BLaER1 treated with 17β-estradiol and CSF1 and Interleukin-3, amounts not matched to agents 10 nM and 100 nM (cell line): Measurements from ENCODE around the gene MARCO.
A peak's percentile ranks its signal among the peaks of the same experiment; 100 is the strongest.

Source experiments
- H3K27ac ChIP-seq, 11 experiments: shearing (Covaris generic); formaldehyde crosslinking; 2 replicates each; pipeline ENCODE4 v1.8.1; 2022
- H3K27me3 ChIP-seq, 11 experiments: shearing (Covaris generic); formaldehyde crosslinking; 2 replicates each; pipeline ENCODE4 v1.8.1; 2022
- H3K36me3 ChIP-seq, 11 experiments: shearing (Covaris generic); formaldehyde crosslinking; 2 replicates each; pipeline ENCODE4 v1.8.1; 2022
- H3K4me1 ChIP-seq, 10 experiments: shearing (Covaris generic); formaldehyde crosslinking; 2 replicates each; pipeline ENCODE4 v1.8.1; 2022
- H3K4me2 ChIP-seq, 11 experiments: shearing (Covaris generic); formaldehyde crosslinking; 2 replicates each; pipeline ENCODE4 v1.8.1; 2022
- H3K4me3 ChIP-seq, 10 experiments: shearing (Covaris generic); formaldehyde crosslinking; 2 replicates each; pipeline ENCODE4 v1.8.1; 2022
- H3K9ac ChIP-seq, 11 experiments: shearing (Covaris generic); formaldehyde crosslinking; 2 replicates each; pipeline ENCODE4 v1.8.1; 2022
- H3K9me3 ChIP-seq, 11 experiments: shearing (Covaris generic); formaldehyde crosslinking; replicated peaks in 1 of 11; 2 replicates each; pipeline ENCODE4 v1.8.1; 2022
- H4K20me1 ChIP-seq, 11 experiments: shearing (Covaris generic); formaldehyde crosslinking; 2 replicates each; pipeline ENCODE4 v1.8.1; 2022
- Cebpa-rat ChIP-seq, 11 experiments: shearing (Covaris generic); IDR thresholded peaks; 2 replicates each; pipeline ENCODE4 v1.8.1; 2022

MARCO gene

GRCh38 chr2:118965737-118966136 is 23.7 kb downstream of the MARCO start:
- peak overlapping the region in 2 of 11 experiments; percentile 81 to 95; a peak in 4 of 22 replicates for H3K4me2 ChIP-seq
- H3K27me3 ChIP-seq = no peaks in the 10 kb centered on the region
- no peak for TF ChIP-seq Cebpa-rat (IDR thresholded peaks at IDR 0.05)
- peaks cover 0 to 14% (median 0%) of the 10 kb centered on the region in 11 experiments; a peak in 7 of 22 replicates for H3K9me3 ChIP-seq
- no peak overlapping the region for H3K9ac ChIP-seq
- peaks cover 0 to 64% (median 0%) of the 10 kb centered on the region in 11 experiments; a peak in 5 of 22 replicates for H3K36me3 ChIP-seq
- no peak overlapping the region for H3K27ac ChIP-seq
- peaks cover 3 to 93% (median 15%) of the 10 kb centered on the region in 10 experiments; a peak in 19 of 20 replicates for H3K4me1 ChIP-seq
- no peak overlapping the region for H3K4me3 ChIP-seq
- peaks cover 0 to 62% (median 0%) of the 10 kb centered on the region in 11 experiments; a peak in 3 of 22 replicates for H4K20me1 ChIP-seq

DNA sequence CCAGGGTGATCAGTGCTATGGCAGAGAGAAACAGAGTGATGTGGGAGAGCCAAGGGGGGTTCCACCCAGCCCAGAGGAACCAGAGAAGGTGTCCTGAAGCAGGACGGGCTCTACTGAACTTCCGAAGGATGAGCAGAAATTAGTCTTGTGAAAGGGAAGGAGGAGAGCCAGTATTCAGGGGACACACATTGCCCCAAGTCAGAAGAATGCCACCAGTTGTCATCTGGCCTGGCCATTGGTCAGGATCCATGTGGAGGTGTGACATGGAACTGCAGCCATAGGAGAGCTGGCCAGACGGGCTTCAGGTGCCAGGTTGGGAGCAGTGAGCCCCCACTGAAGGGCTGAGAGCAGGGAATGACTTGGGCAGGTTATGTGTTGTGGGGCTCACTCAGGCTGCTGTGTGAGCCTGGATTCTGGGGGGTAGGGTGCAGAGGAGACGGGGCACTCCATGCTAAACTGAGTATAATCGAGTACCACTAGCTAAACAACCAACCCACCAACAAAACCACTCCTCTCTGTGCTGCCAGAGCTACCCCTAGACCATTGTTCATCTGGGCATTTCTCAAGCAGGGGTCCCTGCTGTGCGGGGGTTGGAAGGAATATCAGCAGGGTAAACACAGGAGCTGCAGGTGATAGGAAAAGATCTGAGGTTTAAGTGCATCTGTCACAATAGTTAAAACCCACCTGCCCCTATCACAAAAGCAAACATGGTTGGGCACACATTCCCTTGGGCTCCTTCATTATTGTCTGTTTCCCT is 25.3 kb downstream of the MARCO start:
- Histone ChIP-seq H4K20me1 (peaks cover 0 to 61% (median 0%) of the 10 kb centered on the region in 11 experiments; a peak in 3 of 22 replicates), H3K9ac (0 out of 22 replicates have a peak overlapping the region, but pooled peaks of 1 of the 11 experiments have one; percentile 34), H3K4me3 (0 out of 20 replicates have a peak overlapping the region, but pooled peaks of 1 of the 10 experiments have one; percentile 7), H3K27ac (peak overlapping the region in 3 of 11 experiments; percentile 24 to 34 (median 32); a peak in 5 of 22 replicates), H3K4me1 (peaks cover 17 to 100% (median 29%) of the 10 kb centered on the region in 10 experiments; a peak in 19 of 20 replicates), H3K36me3 (peaks cover 0 to 75% (median 0%) of the 10 kb centered on the region in 11 experiments; a peak in 5 of 22 replicates), H3K27me3 (no peaks in the 10 kb centered on the region), H3K9me3 (0 out of 22 replicates have a peak, but pooled peaks cover 0 to under 1% (median 0%) of the 10 kb centered on the region in 11 experiments), H3K4me2 (peak overlapping the region in 4 of 11 experiments; percentile 74 to 95 (median 84); a peak in 7 of 22 replicates)
- no peak for TF ChIP-seq Cebpa-rat (IDR thresholded peaks at IDR 0.05)

GRCh38 chr2:118968042-118968441 is 26.0 kb downstream of the MARCO start:
- H3K4me2 ChIP-seq = peak overlapping the region in 4 of 11 experiments; percentile 74 to 95 (median 84); a peak in 7 of 22 replicates
- peaks cover 0 to 83% (median 0%) of the 10 kb centered on the region in 11 experiments; a peak in 5 of 22 replicates for H3K36me3 ChIP-seq
- peaks cover 17 to 100% (median 29%) of the 10 kb centered on the region in 10 experiments; a peak in 19 of 20 replicates for H3K4me1 ChIP-seq
- no peaks in the 10 kb centered on the region for H3K9me3 ChIP-seq
- H4K20me1 ChIP-seq = peaks cover 0 to 55% (median 0%) of the 10 kb centered on the region in 11 experiments; a peak in 3 of 22 replicates
- H3K27me3 ChIP-seq = no peaks in the 10 kb centered on the region
- H3K9ac ChIP-seq = peak overlapping the region in 1 of 11 experiments; percentile 34; a peak in 1 of 22 replicates
- H3K4me3 ChIP-seq = no peak overlapping the region
- H3K27ac ChIP-seq = peak overlapping the region in 3 of 11 experiments; percentile 32 to 49 (median 36); a peak in 5 of 22 replicates
- no peak for TF ChIP-seq Cebpa-rat (IDR thresholded peaks at IDR 0.05)

GRCh38 chr2:118968961-118969733 is 27.2 kb downstream of the MARCO start:
- Histone ChIP-seq H4K20me1 (peaks cover 0 to 44% (median 0%) of the 10 kb centered on the region in 11 experiments; a peak in 3 of 22 replicates), H3K4me2 (peak overlapping the region in 5 of 11 experiments; percentile 33 to 95 (median 81); a peak in 9 of 22 replicates), H3K9ac (peak overlapping the region in 2 of 11 experiments; percentile 10 to 53; a peak in 3 of 22 replicates), H3K4me1 (peaks cover 17 to 100% (median 34%) of the 10 kb centered on the region in 10 experiments; a peak in 19 of 20 replicates), H3K4me3 (peak overlapping the region in 1 of 10 experiments; percentile 6; a peak in 1 of 20 replicates), H3K9me3 (no peaks in the 10 kb centered on the region), H3K27ac (peak overlapping the region in 4 of 11 experiments; percentile 32 to 49 (median 34); a peak in 7 of 22 replicates), H3K27me3 (no peaks in the 10 kb centered on the region), H3K36me3 (peaks cover 0 to 94% (median 0%) of the 10 kb centered on the region in 11 experiments; a peak in 5 of 22 replicates)
- TF ChIP-seq Cebpa-rat (IDR thresholded peaks at IDR 0.05) = no peak

GRCh38 chr2:118969734-118970395 is 27.9 kb downstream of the MARCO start:
- Histone ChIP-seq H3K4me3 (peak overlapping the region in 1 of 10 experiments; percentile 6; a peak in 1 of 20 replicates), H3K27ac (peak overlapping the region in 5 of 11 experiments; percentile 57 to 74 (median 69); a peak in 9 of 22 replicates), H3K9ac (peak overlapping the region in 2 of 11 experiments; percentile 12 to 63; a peak in 2 of 22 replicates), H3K36me3 (peaks cover 0 to 94% (median 0%) of the 10 kb centered on the region in 11 experiments; a peak in 5 of 22 replicates), H3K4me2 (peak overlapping the region in 7 of 11 experiments; percentile 45 to 95 (median 74); a peak in 14 of 22 replicates), H3K27me3 (no peaks in the 10 kb centered on the region), H3K9me3 (no peaks in the 10 kb centered on the region), H4K20me1 (peaks cover 0 to 38% (median 0%) of the 10 kb centered on the region in 11 experiments; a peak in 3 of 22 replicates), H3K4me1 (peaks cover 17 to 100% (median 34%) of the 10 kb centered on the region in 10 experiments; a peak in 19 of 20 replicates)
- TF ChIP-seq Cebpa-rat (IDR thresholded peaks at IDR 0.05) = no peak

GRCh38 chr2:118970396-118971135 is 28.6 kb downstream of the MARCO start:
- TF ChIP-seq Cebpa-rat (IDR thresholded peaks at IDR 0.05) = no peak
- H3K4me2 ChIP-seq = peak overlapping the region; percentile 45 to 95 (median 60); a peak in 21 of 22 replicates

More at GRCh38 chr2:118970396-118971135, 28.6 kb downstream of the MARCO start:
- no peaks in the 10 kb centered on the region for H3K27me3 ChIP-seq
- peaks cover 0 to 35% (median 0%) of the 10 kb centered on the region in 11 experiments; a peak in 3 of 22 replicates for H4K20me1 ChIP-seq
- peaks cover 17 to 100% (median 34%) of the 10 kb centered on the region in 10 experiments; a peak in 19 of 20 replicates for H3K4me1 ChIP-seq
- H3K9ac ChIP-seq = peak overlapping the region in 8 of 11 experiments; percentile 7 to 63 (median 30); a peak in 9 of 22 replicates
- H3K9me3 ChIP-seq = peaks cover 0 to 4% (median 0%) of the 10 kb centered on the region in 11 experiments; a peak in 3 of 22 replicates
- H3K27ac ChIP-seq = peak overlapping the region in 8 of 11 experiments; percentile 35 to 74 (median 64); a peak in 15 of 22 replicates
- peaks cover 0 to 96% (median 0%) of the 10 kb centered on the region in 11 experiments; a peak in 5 of 22 replicates for H3K36me3 ChIP-seq
- H3K4me3 ChIP-seq = peak overlapping the region in 1 of 10 experiments; percentile 6; a peak in 2 of 20 replicates
